HepG2 (cell line): ENCODE data around the gene INKA2. TPM values are rescaled to one million over a fixed set of nuclear protein-coding genes. Genes with fewer than 3 reads are reported as not detected.

Source experiments
- CBFB ChIP-seq: sonication (generic); formaldehyde crosslinking; IDR thresholded peaks from 2 replicates; pipeline ENCODE4 v1.4.0; 2020; ENCODE audit warnings: missing genetic modification reagents
- FOXA1 ChIP-seq, 2 experiments: fragments of 450-650 bp in 1 of 2; sonication (generic) in 1 of 2; formaldehyde crosslinking in 1 of 2; IDR thresholded peaks; 2 replicates each; pipeline versions ENCODE4 v1.4.0 to v1.6.1; 2016 to 2020; ENCODE audit warnings: missing genetic modification reagents in 1 of 2
- HOXA3 ChIP-seq: sonication (generic); formaldehyde crosslinking; IDR thresholded peaks from 2 replicates; pipeline ENCODE4 v1.5.0; 2020; ENCODE audit warnings: missing genetic modification reagents
- JUN ChIP-seq: sonication (generic); formaldehyde crosslinking; IDR thresholded peaks from 2 replicates; pipeline ENCODE4 v1.4.0; 2020; ENCODE audit warnings: mild to moderate bottlenecking, missing genetic modification reagents
- NAIF1 ChIP-seq: sonication (generic); formaldehyde crosslinking; IDR thresholded peaks from 2 replicates; pipeline ENCODE4 v1.5.0; 2020; ENCODE audit warnings: mild to moderate bottlenecking, missing genetic modification reagents, borderline replicate concordance
- TSC22D2 ChIP-seq: sonication (generic); formaldehyde crosslinking; IDR thresholded peaks from 2 replicates; pipeline ENCODE4 v1.5.1; 2020; ENCODE audit warnings: missing genetic modification reagents, mild to moderate bottlenecking, borderline replicate concordance
- ZFP41 ChIP-seq: sonication (generic); formaldehyde crosslinking; IDR thresholded peaks from 2 replicates; pipeline ENCODE4 v1.4.0; 2020; ENCODE audit warnings: mild to moderate bottlenecking, missing genetic modification reagents, borderline replicate concordance
- ZNF432 ChIP-seq: sonication (generic); formaldehyde crosslinking; IDR thresholded peaks from 2 replicates; pipeline ENCODE4 v1.5.0; 2020; ENCODE audit warnings: missing genetic modification reagents, mild to moderate bottlenecking, borderline replicate concordance
- ZNF614 ChIP-seq: IDR thresholded peaks from 2 replicates; pipeline ENCODE4 v1.6.1; 2018; ENCODE audit warnings: missing biosample characterization, missing genetic modification reagents, inconsistent platforms, borderline replicate concordance
- ZNF703 ChIP-seq: sonication (generic); formaldehyde crosslinking; IDR thresholded peaks from 2 replicates; pipeline ENCODE4 v1.5.1; 2020; ENCODE audit warnings: missing genetic modification reagents, mild to moderate bottlenecking, moderate library complexity, borderline replicate concordance
- ZNF761 ChIP-seq: sonication (generic); formaldehyde crosslinking; conservative IDR thresholded peaks from 2 replicates; pipeline ENCODE4 v1.4.0; 2020; ENCODE audit warnings: mild to moderate bottlenecking, missing genetic modification reagents
- ZNF839 ChIP-seq: sonication (generic); formaldehyde crosslinking; IDR thresholded peaks from 2 replicates; pipeline ENCODE4 v1.4.0; 2020; ENCODE audit warnings: missing genetic modification reagents, mild to moderate bottlenecking, borderline replicate concordance
- polyA plus RNA-seq, 8 experiments: library from polyadenylated mRNA; depleted of rRNA in 3 of 8; stranded (reverse) in 7 of 8; unstranded in 1 of 8; fragments of >200 nt; fragmentation: Illumina TruSeq in 4 of 8; extraction: Trizol in 4 of 8; gene quantifications; 2 replicates each; pipeline versions ENCODE4 v1.2.1 to v1.2.3, GENCODE V29; 2011 to 2016; ENCODE audit warnings: low read depth in 4 of 8, missing spikeins in 1 of 8, mixed read lengths in 1 of 8; ENCODE audit not compliant: insufficient read depth in 1 of 8
- total RNA-seq, 5 experiments: library from RNA; depleted of rRNA; stranded (reverse); fragments of >200 nt; fragmentation: Illumina TruSeq; extraction: Trizol; gene quantifications; 2 replicates each; pipeline ENCODE4 v1.2.3, GENCODE V29; 2016; ENCODE audit warnings: low read depth in 1 of 5
- TF ChIP-seq, protein P1 (sequence below): IDR thresholded peaks from 2 replicates; pipeline ENCODE4 v1.6.1; 2016; ENCODE audit warnings: control low read depth
- TF ChIP-seq, protein P2 (sequence below): sonication (generic); formaldehyde crosslinking; IDR thresholded peaks from 2 replicates; pipeline ENCODE4; 2020; ENCODE audit warnings: missing genetic modification reagents, mild to moderate bottlenecking, borderline replicate concordance
- TF ChIP-seq, protein P3 (sequence below): sonication (generic); formaldehyde crosslinking; IDR thresholded peaks from 2 replicates; pipeline ENCODE4 v1.5.0; 2020; ENCODE audit warnings: missing genetic modification reagents, mild to moderate bottlenecking, borderline replicate concordance
- TF ChIP-seq, protein P4 (sequence below): IDR thresholded peaks from 2 replicates; pipeline ENCODE4 v1.6.1; 2018; ENCODE audit warnings: missing genetic modification reagents

The INKA2 gene
- total and polyA plus RNA-seq, 2 of the 13 experiments (the other 11 are each of a cell fraction or from before 2014, with no cell fraction given): 2.6 to 4.6 TPM

DNA sequence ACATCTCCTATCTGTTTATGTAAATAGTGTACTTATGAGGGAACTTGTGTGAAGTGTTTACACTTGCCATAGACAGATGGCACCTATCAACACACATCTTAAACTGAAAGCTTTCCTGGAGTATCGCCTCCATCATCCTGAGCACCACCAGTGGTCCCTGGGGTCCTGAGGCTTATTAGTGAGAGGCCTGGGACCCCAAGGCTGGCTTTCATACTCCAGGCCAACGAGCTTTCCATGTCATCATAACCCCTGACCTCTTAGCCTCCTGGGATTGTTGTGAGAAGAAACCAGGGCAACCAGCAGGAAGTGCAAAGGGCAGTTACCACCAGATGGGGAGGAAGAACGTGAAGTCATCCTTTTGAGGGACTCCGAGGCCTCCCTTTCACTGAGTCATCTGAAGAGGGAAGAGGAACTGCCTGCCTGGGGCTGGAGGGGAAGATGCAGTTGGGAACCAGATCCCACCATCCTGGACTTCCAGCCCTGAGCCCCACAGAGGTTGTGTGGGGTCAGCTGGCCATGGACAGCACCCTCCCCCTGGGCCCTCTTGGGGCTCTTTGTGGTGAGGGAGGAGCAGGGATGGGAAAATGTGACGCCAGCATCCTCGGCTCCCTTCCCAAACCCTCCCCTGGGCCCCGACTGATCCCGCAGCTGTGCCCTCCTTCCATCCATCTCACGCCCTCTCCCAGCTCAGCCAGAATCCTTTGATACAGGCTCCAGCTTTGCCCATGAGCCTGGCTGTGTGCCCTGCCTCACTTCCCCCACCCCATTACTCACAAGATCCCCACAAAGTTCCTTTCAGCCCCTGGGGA, 5.8 kb downstream of the INKA2 start (continued):
- TF ChIP-seq, protein P1, sequence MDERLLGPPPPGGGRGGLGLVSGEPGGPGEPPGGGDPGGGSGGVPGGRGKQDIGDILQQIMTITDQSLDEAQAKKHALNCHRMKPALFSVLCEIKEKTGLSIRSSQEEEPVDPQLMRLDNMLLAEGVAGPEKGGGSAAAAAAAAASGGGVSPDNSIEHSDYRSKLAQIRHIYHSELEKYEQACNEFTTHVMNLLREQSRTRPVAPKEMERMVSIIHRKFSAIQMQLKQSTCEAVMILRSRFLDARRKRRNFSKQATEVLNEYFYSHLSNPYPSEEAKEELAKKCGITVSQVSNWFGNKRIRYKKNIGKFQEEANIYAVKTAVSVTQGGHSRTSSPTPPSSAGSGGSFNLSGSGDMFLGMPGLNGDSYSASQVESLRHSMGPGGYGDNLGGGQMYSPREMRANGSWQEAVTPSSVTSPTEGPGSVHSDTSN (CRISPR knock-in tag): no peak
- TF ChIP-seq FOXA1 (IDR thresholded peaks at IDR 0.05) (no peak), FOXA1 (CRISPR knock-in tag; IDR thresholded peaks at IDR 0.05) (no peak), ZNF703 (no peak), JUN (peak; percentile 86; the same call in 1 of the 2 replicates), NAIF1 (CRISPR knock-in tag) (no peak), ZFP41 (no peak), HOXA3 (CRISPR knock-in tag) (peak; percentile 62), ZNF839 (CRISPR knock-in tag) (no peak), ZNF614 (CRISPR knock-in tag) (no peak), ZNF761 (no peak), ZNF432 (CRISPR knock-in tag) (no peak), TSC22D2 (CRISPR knock-in tag) (no peak), CBFB (CRISPR knock-in tag) (no peak)
- TF ChIP-seq, protein P2, sequence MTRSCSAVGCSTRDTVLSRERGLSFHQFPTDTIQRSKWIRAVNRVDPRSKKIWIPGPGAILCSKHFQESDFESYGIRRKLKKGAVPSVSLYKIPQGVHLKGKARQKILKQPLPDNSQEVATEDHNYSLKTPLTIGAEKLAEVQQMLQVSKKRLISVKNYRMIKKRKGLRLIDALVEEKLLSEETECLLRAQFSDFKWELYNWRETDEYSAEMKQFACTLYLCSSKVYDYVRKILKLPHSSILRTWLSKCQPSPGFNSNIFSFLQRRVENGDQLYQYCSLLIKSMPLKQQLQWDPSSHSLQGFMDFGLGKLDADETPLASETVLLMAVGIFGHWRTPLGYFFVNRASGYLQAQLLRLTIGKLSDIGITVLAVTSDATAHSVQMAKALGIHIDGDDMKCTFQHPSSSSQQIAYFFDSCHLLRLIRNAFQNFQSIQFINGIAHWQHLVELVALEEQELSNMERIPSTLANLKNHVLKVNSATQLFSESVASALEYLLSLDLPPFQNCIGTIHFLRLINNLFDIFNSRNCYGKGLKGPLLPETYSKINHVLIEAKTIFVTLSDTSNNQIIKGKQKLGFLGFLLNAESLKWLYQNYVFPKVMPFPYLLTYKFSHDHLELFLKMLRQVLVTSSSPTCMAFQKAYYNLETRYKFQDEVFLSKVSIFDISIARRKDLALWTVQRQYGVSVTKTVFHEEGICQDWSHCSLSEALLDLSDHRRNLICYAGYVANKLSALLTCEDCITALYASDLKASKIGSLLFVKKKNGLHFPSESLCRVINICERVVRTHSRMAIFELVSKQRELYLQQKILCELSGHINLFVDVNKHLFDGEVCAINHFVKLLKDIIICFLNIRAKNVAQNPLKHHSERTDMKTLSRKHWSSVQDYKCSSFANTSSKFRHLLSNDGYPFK: peak; percentile 23; the same call in 1 of the 2 replicates
- TF ChIP-seq, protein P3, sequence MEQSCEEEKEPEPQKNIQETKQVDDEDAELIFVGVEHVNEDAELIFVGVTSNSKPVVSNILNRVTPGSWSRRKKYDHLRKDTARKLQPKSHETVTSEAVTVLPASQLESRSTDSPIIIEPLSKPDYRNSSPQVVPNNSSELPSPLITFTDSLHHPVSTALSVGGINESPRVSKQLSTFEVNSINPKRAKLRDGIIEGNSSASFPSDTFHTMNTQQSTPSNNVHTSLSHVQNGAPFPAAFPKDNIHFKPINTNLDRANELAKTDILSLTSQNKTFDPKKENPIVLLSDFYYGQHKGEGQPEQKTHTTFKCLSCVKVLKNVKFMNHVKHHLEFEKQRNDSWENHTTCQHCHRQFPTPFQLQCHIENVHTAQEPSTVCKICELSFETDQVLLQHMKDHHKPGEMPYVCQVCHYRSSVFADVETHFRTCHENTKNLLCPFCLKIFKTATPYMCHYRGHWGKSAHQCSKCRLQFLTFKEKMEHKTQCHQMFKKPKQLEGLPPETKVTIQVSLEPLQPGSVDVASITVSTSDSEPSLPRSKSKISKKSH (CRISPR knock-in tag): no peak
- TF ChIP-seq, protein P4, sequence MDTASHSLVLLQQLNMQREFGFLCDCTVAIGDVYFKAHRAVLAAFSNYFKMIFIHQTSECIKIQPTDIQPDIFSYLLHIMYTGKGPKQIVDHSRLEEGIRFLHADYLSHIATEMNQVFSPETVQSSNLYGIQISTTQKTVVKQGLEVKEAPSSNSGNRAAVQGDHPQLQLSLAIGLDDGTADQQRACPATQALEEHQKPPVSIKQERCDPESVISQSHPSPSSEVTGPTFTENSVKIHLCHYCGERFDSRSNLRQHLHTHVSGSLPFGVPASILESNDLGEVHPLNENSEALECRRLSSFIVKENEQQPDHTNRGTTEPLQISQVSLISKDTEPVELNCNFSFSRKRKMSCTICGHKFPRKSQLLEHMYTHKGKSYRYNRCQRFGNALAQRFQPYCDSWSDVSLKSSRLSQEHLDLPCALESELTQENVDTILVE (CRISPR knock-in tag): no peak
